Dendritic cell treated with granulocyte-macrophage colony-stimulating factor and Interleukin-4, amounts not matched to agents 40 ng/mL and 50 ng/mL, for 4 days (primary cell): ENCODE results near the gene PADI1.

Experiments
- H3K27ac Mint-ChIP-seq: one replicate; pipeline ENCODE4 v1.8.0; 2022; ENCODE audit warnings: mild to moderate bottlenecking, mixed read lengths
- H3K27me3 Mint-ChIP-seq: one replicate; pipeline ENCODE4 v1.8.0; 2022; ENCODE audit warnings: mild to moderate bottlenecking, mixed read lengths
- H3K36me3 Mint-ChIP-seq: one replicate; pipeline ENCODE4 v1.8.0; 2022; ENCODE audit warnings: low read depth, mixed read lengths
- H3K4me1 Mint-ChIP-seq: one replicate; pipeline ENCODE4 v1.8.0; 2022; ENCODE audit warnings: low read depth, mixed read lengths
- H3K4me3 Mint-ChIP-seq: one replicate; pipeline ENCODE4 v1.8.0; 2022; ENCODE audit warnings: mild to moderate bottlenecking, moderate library complexity, mixed read lengths
- H3K9me3 Mint-ChIP-seq: one replicate; pipeline ENCODE4 v1.8.0; 2022; ENCODE audit warnings: mixed read lengths
- intact Hi-C: fragments of 100-400 bp; cut with micrococcal nuclease; formaldehyde crosslinking; loops from one replicate; pipeline ENCODE4 v1.15.0; 2022

Gene PADI1

GRCh38 chr1:17280436-17280835, 75.5 kb downstream of the PADI1 start:
- no peak overlapping the region for H3K4me3 Mint-ChIP-seq
- no peaks in the 10 kb centered on the region for H3K36me3 Mint-ChIP-seq
- H3K9me3 Mint-ChIP-seq: no peaks in the 10 kb centered on the region
- peaks cover 68% of the 10 kb centered on the region for H3K4me1 Mint-ChIP-seq
- no peaks in the 10 kb centered on the region for H3K27me3 Mint-ChIP-seq
- intact Hi-C loops: no loop called here
- H3K27ac Mint-ChIP-seq: no peak overlapping the region

GRCh38 chr1:17280894-17281293, 76.0 kb downstream of the PADI1 start:
- no peaks in the 10 kb centered on the region for H3K36me3 Mint-ChIP-seq
- intact Hi-C loops: no loop called here
- H3K4me3 Mint-ChIP-seq: no peak overlapping the region
- no peaks in the 10 kb centered on the region for H3K9me3 Mint-ChIP-seq
- no peaks in the 10 kb centered on the region for H3K27me3 Mint-ChIP-seq
- H3K4me1 Mint-ChIP-seq: peaks cover 72% of the 10 kb centered on the region
- H3K27ac Mint-ChIP-seq: no peak overlapping the region

GRCh38 chr1:17281775-17282181, 76.8 kb downstream of the PADI1 start:
- no peak overlapping the region for H3K27ac Mint-ChIP-seq
- no peak overlapping the region for H3K4me3 Mint-ChIP-seq
- no peaks in the 10 kb centered on the region for H3K9me3 Mint-ChIP-seq
- intact Hi-C loops: no loop called here
- peaks cover 76% of the 10 kb centered on the region for H3K4me1 Mint-ChIP-seq
- no peaks in the 10 kb centered on the region for H3K36me3 Mint-ChIP-seq
- no peaks in the 10 kb centered on the region for H3K27me3 Mint-ChIP-seq

- H3K4me3 Mint-ChIP-seq: no peak overlapping the region
- no peaks in the 10 kb centered on the region for H3K27me3 Mint-ChIP-seq
Observed at GRCh38 chr1:17282836-17283235, 77.9 kb downstream of the PADI1 start.

GRCh38 chr1:17286646-17287045, 81.7 kb downstream of the PADI1 start:
- Mint-ChIP-seq H3K36me3 (no peaks in the 10 kb centered on the region), H3K4me3 (no peak overlapping the region), H3K4me1 (peaks cover 69% of the 10 kb centered on the region), H3K27ac (no peak overlapping the region), H3K27me3 (no peaks in the 10 kb centered on the region), H3K9me3 (no peaks in the 10 kb centered on the region)
- intact Hi-C loops: no loop called here

More at GRCh38 chr1:17282836-17283235, 77.9 kb downstream of the PADI1 start:
- H3K9me3 Mint-ChIP-seq: no peaks in the 10 kb centered on the region
- no peaks in the 10 kb centered on the region for H3K36me3 Mint-ChIP-seq
- intact Hi-C loops: no loop called here
- H3K4me1 Mint-ChIP-seq: peaks cover 78% of the 10 kb centered on the region
- no peak overlapping the region for H3K27ac Mint-ChIP-seq

- intact Hi-C loops: no loop called here
- Mint-ChIP-seq H3K36me3 (no peaks in the 10 kb centered on the region), H3K4me3 (no peak overlapping the region), H3K27me3 (no peaks in the 10 kb centered on the region), H3K4me1 (peaks cover 62% of the 10 kb centered on the region), H3K9me3 (no peaks in the 10 kb centered on the region), H3K27ac (no peak overlapping the region)
Observed at GRCh38 chr1:17287130-17287776, 82.3 kb downstream of the PADI1 start.

- H3K27me3 Mint-ChIP-seq: peaks cover 1% of the 10 kb centered on the region
- intact Hi-C loops: no loop called here
- no peak overlapping the region for H3K4me3 Mint-ChIP-seq
- H3K36me3 Mint-ChIP-seq: no peaks in the 10 kb centered on the region
- no peak overlapping the region for H3K27ac Mint-ChIP-seq
- no peaks in the 10 kb centered on the region for H3K9me3 Mint-ChIP-seq
- peaks cover 50% of the 10 kb centered on the region for H3K4me1 Mint-ChIP-seq
Observed at GRCh38 chr1:17289721-17290120, 84.8 kb downstream of the PADI1 start.

GRCh38 chr1:17290553-17290952, 85.6 kb downstream of the PADI1 start:
- H3K27ac Mint-ChIP-seq: no peak overlapping the region
- peaks cover 46% of the 10 kb centered on the region for H3K4me1 Mint-ChIP-seq
- no peak overlapping the region for H3K4me3 Mint-ChIP-seq
- intact Hi-C loops: no loop called here
- peaks cover 1% of the 10 kb centered on the region for H3K27me3 Mint-ChIP-seq
- H3K36me3 Mint-ChIP-seq: no peaks in the 10 kb centered on the region
- H3K9me3 Mint-ChIP-seq: no peaks in the 10 kb centered on the region

- H3K4me1 Mint-ChIP-seq: peaks cover 34% of the 10 kb centered on the region
- intact Hi-C loops: no loop called here
- H3K9me3 Mint-ChIP-seq: no peaks in the 10 kb centered on the region
- peaks cover 1% of the 10 kb centered on the region for H3K27me3 Mint-ChIP-seq
- H3K36me3 Mint-ChIP-seq: no peaks in the 10 kb centered on the region
- H3K27ac Mint-ChIP-seq: no peak overlapping the region
- H3K4me3 Mint-ChIP-seq: no peak overlapping the region
Observed at GRCh38 chr1:17292299-17293160, 87.6 kb downstream of the PADI1 start.

- no peaks in the 10 kb centered on the region for H3K9me3 Mint-ChIP-seq
- H3K27me3 Mint-ChIP-seq: peaks cover 1% of the 10 kb centered on the region
- no peak overlapping the region for H3K27ac Mint-ChIP-seq
- no peak overlapping the region for H3K4me3 Mint-ChIP-seq
- H3K36me3 Mint-ChIP-seq: no peaks in the 10 kb centered on the region
- peaks cover 21% of the 10 kb centered on the region for H3K4me1 Mint-ChIP-seq
- intact Hi-C loops: no loop called here
Observed at GRCh38 chr1:17293681-17294425, 88.9 kb downstream of the PADI1 start.

GRCh38 chr1:17295292-17295691, 90.4 kb downstream of the PADI1 start:
- Mint-ChIP-seq H3K4me3 (no peak overlapping the region), H3K36me3 (no peaks in the 10 kb centered on the region), H3K27ac (no peak overlapping the region), H3K4me1 (peaks cover 21% of the 10 kb centered on the region), H3K9me3 (no peaks in the 10 kb centered on the region), H3K27me3 (peaks cover 1% of the 10 kb centered on the region)
- intact Hi-C loops: no loop called here
